Activated effector memory CD4-positive, alpha-beta T cell treated with anti-CD3 and anti-CD28 coated beads, Interleukin-2, amount 50 U/mL, for 16 hours (primary cell): ENCODE data around the gene TLE1.

Experiments
- DNase-seq: peaks from one replicate; pipeline ENCODE4 v3.0.0-alpha.2; 2020

TLE1 gene

GRCh38 chr9:81686614-81687520 lies 2.5 kb downstream of the TLE1 start:
- DNase-seq = no peak

GRCh38 chr9:81685763-81686613 lies 3.4 kb downstream of the TLE1 start:
- no peak for DNase-seq

GRCh38 chr9:81684635-81685034 lies 4.7 kb downstream of the TLE1 start:
- DNase-seq = no peak

- no peak for DNase-seq
These were observed 5.6 kb downstream of the TLE1 start for GRCh38 chr9:81683704-81684103.

- DNase-seq = no peak
These were observed 6.1 kb downstream of the TLE1 start for GRCh38 chr9:81683238-81683637.

- no peak for DNase-seq
These were observed 6.5 kb downstream of the TLE1 start for GRCh38 chr9:81682797-81683196.

- DNase-seq = no peak
These were observed 7.2 kb downstream of the TLE1 start for GRCh38 chr9:81682177-81682576.

- no peak for DNase-seq
These were observed 8.8 kb downstream of the TLE1 start for GRCh38 chr9:81680506-81680905.

- no peak for DNase-seq
These were observed 9.3 kb downstream of the TLE1 start for GRCh38 chr9:81680006-81680405.

GRCh38 chr9:81678088-81678487 lies 11.3 kb downstream of the TLE1 start:
- no peak for DNase-seq

- no peak for DNase-seq
These were observed 13.0 kb downstream of the TLE1 start for GRCh38 chr9:81676395-81676794.

- no peak for DNase-seq
These were observed 16.0 kb downstream of the TLE1 start for GRCh38 chr9:81673310-81673709.

- DNase-seq = no peak
These were observed 17.5 kb downstream of the TLE1 start for GRCh38 chr9:81671880-81672280.

- no peak for DNase-seq
These were observed 19.5 kb downstream of the TLE1 start for GRCh38 chr9:81669866-81670265.

GRCh38 chr9:81669041-81669651 lies 20.2 kb downstream of the TLE1 start:
- DNase-seq = no peak

- DNase-seq = no peak
These were observed 23.2 kb downstream of the TLE1 start for GRCh38 chr9:81666123-81666522.

GRCh38 chr9:81665322-81665871 lies 23.9 kb downstream of the TLE1 start:
- DNase-seq = no peak

GRCh38 chr9:81664638-81665222 lies 24.6 kb downstream of the TLE1 start:
- DNase-seq = no peak

GRCh38 chr9:81661339-81661738 lies 28.0 kb downstream of the TLE1 start:
- no peak for DNase-seq

- DNase-seq = no peak
These were observed 32.4 kb downstream of the TLE1 start for GRCh38 chr9:81656871-81657337.

- no peak for DNase-seq
These were observed 33.3 kb downstream of the TLE1 start for GRCh38 chr9:81656004-81656403.

GRCh38 chr9:81653240-81653639 lies 36.1 kb downstream of the TLE1 start:
- no peak for DNase-seq
